Tibial nerve (tissue), 4 donors: ENCODE measurements around the gene PODXL2. TPM values are rescaled to one million over a fixed set of nuclear protein-coding genes. Genes with fewer than 3 reads are reported as not detected.

Experiments
- DNase-seq, 2 donors: peaks; one replicate each; pipeline ENCODE4 v3.0.0-alpha.2; 2019; ENCODE audit warnings: low spot score in 2 of 2
- H3K27ac ChIP-seq, 4 donors: fragments of 200-600 bp; sonication (generic) in 3 of 4; one replicate each; pipeline ENCODE4 v1.5.1; 2017 to 2019; ENCODE audit warnings: mild to moderate bottlenecking in 1 of 4
- H3K27me3 ChIP-seq, 2 donors: fragments of 200-600 bp; sonication (generic) in 1 of 2; one replicate each; pipeline versions ENCODE4 v1.5.1 to v1.6.0; 2017 to 2019
- H3K36me3 ChIP-seq, 3 donors: fragments of 200-600 bp; sonication (generic); one replicate each; pipeline ENCODE4 v1.5.1; 2018 to 2019
- H3K4me1 ChIP-seq, 4 donors: fragments of 200-600 bp; sonication (generic) in 3 of 4; one replicate each; pipeline ENCODE4 v1.5.1; 2017 to 2019
- H3K4me3 ChIP-seq, 4 donors: fragments of 200-600 bp; sonication (generic) in 3 of 4; one replicate each; pipeline ENCODE4 v1.5.1; 2017 to 2019; ENCODE audit warnings: mild to moderate bottlenecking in 1 of 4, moderate library complexity in 1 of 4
- H3K9me3 ChIP-seq, 4 donors: fragments of 200-600 bp; sonication (generic) in 3 of 4; one replicate each; pipeline ENCODE4 v1.5.1; 2017 to 2019
- CTCF ChIP-seq, 5 experiments: fragments of 200-600 bp in 3 of 5; fragments of 450-650 bp in 2 of 5; sonication (generic) in 3 of 5; IDR thresholded peaks; one replicate each; pipeline ENCODE4 v1.5.1; 2016 to 2019; ENCODE audit warnings: antibody characterized with exemption in 5 of 5, mild to moderate bottlenecking in 3 of 5, moderate library complexity in 2 of 5
- EP300 ChIP-seq, 2 donors: sonication (generic); formaldehyde crosslinking; IDR thresholded peaks; one replicate each; pipeline ENCODE4 v1.6.1; 2017; ENCODE audit warnings: antibody characterized with exemption in 2 of 2, mild to moderate bottlenecking in 1 of 2
- POLR2A ChIP-seq, 2 donors: fragments of 450-650 bp; IDR thresholded peaks; one replicate each; pipeline ENCODE4 v1.6.1; 2017; ENCODE audit warnings: antibody characterized with exemption in 2 of 2, mild to moderate bottlenecking in 2 of 2, moderate library complexity in 2 of 2
- whole genome bisulfite sequencing, 2 donors: methylation state at CpG; one replicate each; pipeline ENCODE4 v1.1.5; 2018; 5-methylcytosine and 5-hydroxymethylcytosine counted together
- total RNA-seq, 4 donors: library from RNA; depleted of rRNA; stranded (reverse); fragments of >200 nt; gene quantifications; one replicate each; pipeline ENCODE4 v1.1.0, GENCODE V29; 2016

Gene PODXL2
- total RNA-seq, 4 donors from 2014 or later: 12.7 to 19.8 (median 14.1) TPM

GRCh38 chr3:127637546-127637945 lies 8.6 kb downstream of the PODXL2 start:
- H3K27ac ChIP-seq: no peak overlapping the region
- no peaks in the 10 kb centered on the region for H3K36me3 ChIP-seq
- no peak for DNase-seq
- H3K9me3 ChIP-seq: no peaks in the 10 kb centered on the region
- H3K27me3 ChIP-seq: no peaks in the 10 kb centered on the region
- H3K4me3 ChIP-seq: no peak overlapping the region
- WGBS, 2 donors: 55 to 56% methylated on average over 3 of the region's 3 CpGs
- TF ChIP-seq POLR2A (IDR thresholded peaks at IDR 0.05) (no peak), EP300 (IDR thresholded peaks at IDR 0.05) (no peak), CTCF (IDR thresholded peaks at IDR 0.05) (no peak)
- no peaks in the 10 kb centered on the region for H3K4me1 ChIP-seq

- Histone ChIP-seq H3K36me3 (no peaks in the 10 kb centered on the region), H3K9me3 (no peaks in the 10 kb centered on the region), H3K27me3 (no peaks in the 10 kb centered on the region), H3K4me3 (no peak overlapping the region), H3K4me1 (no peaks in the 10 kb centered on the region), H3K27ac (no peak overlapping the region)
- DNase-seq: no peak
- TF ChIP-seq EP300 (IDR thresholded peaks at IDR 0.05): no peak
- no peak for TF ChIP-seq CTCF (IDR thresholded peaks at IDR 0.05)
- no peak for TF ChIP-seq POLR2A (IDR thresholded peaks at IDR 0.05)
Measured at GRCh38 chr3:127637971-127638370, 9.0 kb downstream of the PODXL2 start.

- Histone ChIP-seq H3K9me3 (no peaks in the 10 kb centered on the region), H3K27ac (no peak overlapping the region), H3K4me3 (no peak overlapping the region), H3K4me1 (no peaks in the 10 kb centered on the region), H3K27me3 (no peaks in the 10 kb centered on the region), H3K36me3 (no peaks in the 10 kb centered on the region)
- 76 to 78% methylated on average over 5 of the region's 5 CpGs for WGBS, 2 donors
- no peak for TF ChIP-seq POLR2A (IDR thresholded peaks at IDR 0.05)
- TF ChIP-seq CTCF (IDR thresholded peaks at IDR 0.05): no peak
- TF ChIP-seq EP300 (IDR thresholded peaks at IDR 0.05): no peak
- DNase-seq: no peak
Measured at GRCh38 chr3:127639173-127640041, 10.4 kb downstream of the PODXL2 start.

GRCh38 chr3:127640042-127640355 lies 11.0 kb downstream of the PODXL2 start:
- Histone ChIP-seq H3K4me3 (no peak overlapping the region), H3K36me3 (no peaks in the 10 kb centered on the region), H3K27ac (no peak overlapping the region), H3K9me3 (no peaks in the 10 kb centered on the region), H3K27me3 (no peaks in the 10 kb centered on the region), H3K4me1 (no peaks in the 10 kb centered on the region)
- no peak for TF ChIP-seq EP300 (IDR thresholded peaks at IDR 0.05)
- no peak for TF ChIP-seq CTCF (IDR thresholded peaks at IDR 0.05)
- no peak for TF ChIP-seq POLR2A (IDR thresholded peaks at IDR 0.05)
- DNase-seq: no peak
- WGBS, 2 donors: 90 to 100% methylated on average over 3 of the region's 3 CpGs

GRCh38 chr3:127644641-127645370 lies 15.8 kb downstream of the PODXL2 start:
- Histone ChIP-seq H3K4me3 (no peak overlapping the region), H3K27me3 (no peaks in the 10 kb centered on the region), H3K4me1 (no peaks in the 10 kb centered on the region), H3K36me3 (no peaks in the 10 kb centered on the region), H3K27ac (no peak overlapping the region), H3K9me3 (no peaks in the 10 kb centered on the region)
- DNase-seq: no peak
- 69 to 71% methylated on average over 5 of the region's 5 CpGs for WGBS, 2 donors
- TF ChIP-seq CTCF (IDR thresholded peaks at IDR 0.05): no peak
- TF ChIP-seq POLR2A (IDR thresholded peaks at IDR 0.05): no peak
- no peak for TF ChIP-seq EP300 (IDR thresholded peaks at IDR 0.05)
